Left lung (tissue), 10 donors: ENCODE data around the gene ITIH5. TPM values are rescaled to one million over a fixed set of nuclear protein-coding genes. Genes with fewer than 3 reads are reported as not detected.

Experiments used
- ATAC-seq: fragments of 200-7000 bp; cut with Tn5 transposase; one replicate; pipeline ENCODE4 v1.9.1; 2020; ENCODE audit warnings: moderate library complexity
- DNase-seq, 4 donors: peaks; one replicate each; pipeline ENCODE4 v3.0.0-alpha.2; 2013 to 2020
- H3K27ac ChIP-seq, 2 donors: fragments of 200-600 bp; sonication (generic) in 1 of 2; one replicate each; pipeline versions ENCODE4 v1.5.0 to v1.8.0; 2020 to 2021
- H3K27me3 ChIP-seq, 2 donors: fragments of 200-600 bp; sonication (generic) in 1 of 2; one replicate each; pipeline versions ENCODE4 v1.5.0 to v1.8.0; 2020 to 2021
- H3K36me3 ChIP-seq, 2 donors: fragments of 200-600 bp; sonication (generic) in 1 of 2; one replicate each; pipeline versions ENCODE4 v1.5.0 to v1.8.0; 2020 to 2021
- H3K4me1 ChIP-seq, 2 donors: fragments of 200-600 bp; one replicate each; pipeline ENCODE4 v1.8.0; 2021
- H3K4me3 ChIP-seq, 2 donors: fragments of 200-600 bp; sonication (generic) in 1 of 2; one replicate each; pipeline versions ENCODE4 v1.5.0 to v1.8.0; 2020 to 2021; ENCODE audit warnings: mild to moderate bottlenecking in 1 of 2
- H3K9me3 ChIP-seq, 2 donors: fragments of 200-600 bp; sonication (generic) in 1 of 2; one replicate each; pipeline versions ENCODE4 v1.5.0 to v1.8.0; 2020 to 2021
- CTCF ChIP-seq, 2 donors: fragments of 200-600 bp; sonication (generic) in 1 of 2; IDR thresholded peaks; one replicate each; pipeline versions ENCODE4 v1.5.0 to v1.8.0; 2021; ENCODE audit warnings: antibody characterized with exemption in 2 of 2
- intact Hi-C, 2 donors: fragments of 100-400 bp; cut with DNase I; formaldehyde crosslinking; loops; one replicate each; pipeline versions ENCODE4 v1.11.2 to v1.14.2; 2022
- polyA plus RNA-seq, 6 donors: library from polyadenylated mRNA; unstranded; fragments of 120-200 nt; gene quantifications; one replicate each; pipeline ENCODE4 v1.2.1, GENCODE V29; 2013; ENCODE audit not compliant: insufficient read length in 6 of 6
- total RNA-seq, 2 donors: library from RNA; stranded (reverse); fragmentation: NEBNext Ultra II Directional; extraction: Animal tissue kit (Norgen Biotek cat#: 25700); gene quantifications; one replicate each; pipeline ENCODE4 v1.2.1, GENCODE V29; 2021
- donor health status: DM: no; HTN: yes; CAD: no.
- donor health status: DM: no; HTN: no; CAD: no.

ITIH5 gene
- total and polyA plus RNA-seq, 8 donors: 7.0 to 40.7 (median 29.9) TPM

DNA sequence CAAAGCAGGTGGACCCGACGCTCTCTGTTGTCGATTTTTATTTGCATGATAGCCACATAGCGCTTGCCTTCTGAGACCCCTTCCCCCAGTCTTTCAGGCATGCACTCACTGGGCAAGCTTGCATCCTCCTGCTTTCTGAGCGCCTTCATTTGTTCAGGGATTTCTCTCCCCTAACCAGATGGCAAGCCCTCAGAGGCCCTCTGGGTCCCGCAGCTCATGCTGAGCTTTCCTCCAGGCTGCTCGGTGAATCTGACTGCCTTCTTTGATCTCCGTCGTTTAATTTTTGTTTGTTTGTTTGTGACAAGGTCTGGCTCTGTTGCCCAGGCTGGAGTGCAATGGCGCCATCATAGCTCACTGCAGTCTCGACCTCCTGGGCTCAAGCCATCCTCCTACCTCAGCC is 58.8 kb downstream of the ITIH5 start:
- H3K9me3 ChIP-seq: peaks cover 0 to 3% of the 10 kb centered on the region in 2 donors
- no peaks in the 10 kb centered on the region for H3K36me3 ChIP-seq
- ATAC-seq (no peak), DNase-seq (no peak)
- intact Hi-C loops: no loop called here
- H3K4me1 ChIP-seq: no peaks in the 10 kb centered on the region
- no peaks in the 10 kb centered on the region for H3K27me3 ChIP-seq
- no peak overlapping the region for H3K27ac ChIP-seq
- no peak overlapping the region for H3K4me3 ChIP-seq
- TF ChIP-seq CTCF (IDR thresholded peaks at IDR 0.05): no peak

DNA sequence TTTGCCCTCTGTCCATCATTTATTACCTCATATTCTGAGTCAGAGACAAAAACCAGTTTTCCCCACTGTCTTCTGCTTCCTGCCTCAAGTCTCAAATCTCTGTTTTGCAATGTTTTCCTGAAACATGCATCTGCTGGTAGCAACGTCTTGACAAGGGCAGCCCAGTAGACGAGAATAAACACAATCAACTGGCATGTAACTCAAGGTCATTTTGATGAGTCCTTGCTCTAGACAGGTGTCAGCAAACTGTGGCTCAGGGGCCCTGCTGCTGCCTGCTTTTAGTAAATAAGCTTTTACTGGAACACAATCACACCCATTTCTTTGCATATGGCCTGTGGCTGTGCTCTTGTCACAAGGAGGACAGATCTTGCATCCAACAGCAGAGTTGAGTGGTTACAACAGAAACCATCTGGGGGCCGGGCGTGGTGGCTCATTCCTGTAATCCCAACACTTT is 59.8 kb downstream of the ITIH5 start:
- intact Hi-C loops: no loop called here
- no peaks in the 10 kb centered on the region for H3K36me3 ChIP-seq
- no peaks in the 10 kb centered on the region for H3K4me1 ChIP-seq
- ATAC-seq (peak; percentile 41), DNase-seq (peak in 1 of 4 donors; percentile 33)
- H3K27ac ChIP-seq: peak overlapping the region in 1 of 2 donors; percentile 16
- no peak for TF ChIP-seq CTCF (IDR thresholded peaks at IDR 0.05)
- no peak overlapping the region for H3K4me3 ChIP-seq
- H3K9me3 ChIP-seq: peaks cover 0 to 4% of the 10 kb centered on the region in 2 donors
- no peaks in the 10 kb centered on the region for H3K27me3 ChIP-seq

GRCh38 chr10:7605565-7606295 is 61.0 kb downstream of the ITIH5 start:
- Histone ChIP-seq H3K9me3 (peaks cover 0 to 4% of the 10 kb centered on the region in 2 donors), H3K27me3 (no peaks in the 10 kb centered on the region), H3K36me3 (no peaks in the 10 kb centered on the region), H3K27ac (no peak overlapping the region), H3K4me3 (no peak overlapping the region), H3K4me1 (no peaks in the 10 kb centered on the region)
- ATAC-seq: no peak
- no peak for TF ChIP-seq CTCF (IDR thresholded peaks at IDR 0.05)
- intact Hi-C loops: no loop called here
- DNase-seq: no peak

DNA sequence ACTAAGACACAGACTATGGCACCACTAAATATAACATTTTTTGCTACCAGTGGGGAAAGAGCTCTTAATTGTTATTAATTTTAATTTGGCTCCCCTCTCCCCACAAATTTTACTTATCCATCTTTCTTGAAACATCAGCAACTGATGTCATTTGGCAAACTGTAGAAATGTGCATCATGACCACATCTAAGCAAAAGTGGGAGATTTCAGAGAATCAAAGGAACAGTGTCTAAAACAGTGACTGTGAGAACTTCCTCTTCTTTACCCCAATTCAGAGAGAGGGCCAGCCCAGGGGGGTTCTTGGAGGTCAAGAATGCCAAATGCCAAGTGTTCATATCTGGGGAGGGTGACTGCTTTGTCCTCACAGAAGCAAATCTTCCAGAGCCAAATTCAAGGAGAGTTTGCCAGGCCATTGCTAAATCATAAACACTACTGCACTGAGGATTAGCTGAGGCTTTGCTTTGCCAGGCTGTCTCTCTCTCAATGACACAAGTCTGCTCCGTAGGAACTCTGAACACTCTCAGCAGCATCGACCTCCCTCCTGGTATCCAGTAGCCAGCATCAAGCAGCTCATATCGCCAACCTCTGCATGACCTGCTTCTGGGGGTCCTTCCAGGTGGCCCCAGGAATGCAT is 65.6 kb downstream of the ITIH5 start:
- Histone ChIP-seq H3K36me3 (no peaks in the 10 kb centered on the region), H3K27me3 (no peaks in the 10 kb centered on the region), H3K9me3 (peaks cover 0 to 4% of the 10 kb centered on the region in 2 donors), H3K4me3 (no peak overlapping the region), H3K27ac (no peak overlapping the region), H3K4me1 (no peaks in the 10 kb centered on the region)
- DNase-seq: peak in 1 of 4 donors; percentile 63
- ATAC-seq: no peak
- intact Hi-C loops: no loop called here
- TF ChIP-seq CTCF (IDR thresholded peaks at IDR 0.05): no peak

- DNase-seq (peak in 1 of 4 donors; percentile 35), ATAC-seq (no peak)
- intact Hi-C loops: no loop called here
- no peaks in the 10 kb centered on the region for H3K27me3 ChIP-seq
- H3K9me3 ChIP-seq: peaks cover 0 to 4% of the 10 kb centered on the region in 2 donors
- H3K4me3 ChIP-seq: no peak overlapping the region
- H3K27ac ChIP-seq: no peak overlapping the region
- H3K4me1 ChIP-seq: no peaks in the 10 kb centered on the region
- no peak for TF ChIP-seq CTCF (IDR thresholded peaks at IDR 0.05)
- no peaks in the 10 kb centered on the region for H3K36me3 ChIP-seq
These were observed 68.0 kb downstream of the ITIH5 start for GRCh38 chr10:7598771-7599170.
